Stimulated activated effector memory CD8-positive, alpha-beta T cell treated with anti-CD3 and anti-CD28 coated beads, Interleukin-12 subunit alpha, Interleukin-12 subunit beta, amount 100 ng/mL, for 72 hours (primary cell): ENCODE data around the gene CARMIL1.

ENCODE experiments used
- ATAC-seq: fragments of 150-1000 bp; cut with Tn5 transposase; 2 replicates; pipeline ENCODE4 v1.10.0; 2021
- DNase-seq, 2 donors: peaks; one replicate each; pipeline ENCODE4 v3.0.0; 2021 to 2022; ENCODE audit warnings: low spot score in 2 of 2
- H3K27ac Mint-ChIP-seq: one replicate; pipeline ENCODE4 v1.8.0; 2022; ENCODE audit warnings: mild to moderate bottlenecking, mixed read lengths
- H3K36me3 Mint-ChIP-seq: one replicate; pipeline ENCODE4 v1.8.0; 2022; ENCODE audit warnings: mild to moderate bottlenecking, mixed read lengths
- H3K4me1 Mint-ChIP-seq: one replicate; pipeline ENCODE4 v1.8.0; 2022; ENCODE audit warnings: mixed read lengths
- H3K4me3 Mint-ChIP-seq: one replicate; pipeline ENCODE4 v1.8.0; 2022; ENCODE audit warnings: mild to moderate bottlenecking, mixed read lengths
- H3K9me3 Mint-ChIP-seq: one replicate; pipeline ENCODE4 v1.8.0; 2022; ENCODE audit warnings: mixed read lengths

The CARMIL1 gene

GRCh38 chr6:25477006-25477590 lies 197.9 kb downstream of the CARMIL1 start:
- Mint-ChIP-seq H3K27ac (no peak overlapping the region), H3K9me3 (no peaks in the 10 kb centered on the region), H3K4me1 (no peaks in the 10 kb centered on the region), H3K36me3 (no peaks in the 10 kb centered on the region), H3K4me3 (no peak overlapping the region)
- no peak for DNase-seq
- ATAC-seq, result peak; percentile 82

- no peaks in the 10 kb centered on the region for H3K4me1 Mint-ChIP-seq
- H3K27ac Mint-ChIP-seq, result no peak overlapping the region
Observed at GRCh38 chr6:25478973-25479372, 199.8 kb downstream of the CARMIL1 start.

GRCh38 chr6:25481267-25481666 lies 202.1 kb downstream of the CARMIL1 start:
- Mint-ChIP-seq H3K4me1 (no peaks in the 10 kb centered on the region), H3K36me3 (no peaks in the 10 kb centered on the region), H3K4me3 (no peak overlapping the region), H3K9me3 (no peaks in the 10 kb centered on the region), H3K27ac (no peak overlapping the region)
- DNase-seq (no peak), ATAC-seq (no peak)

More at GRCh38 chr6:25478973-25479372, 199.8 kb downstream of the CARMIL1 start:
- Mint-ChIP-seq H3K36me3 (no peaks in the 10 kb centered on the region), H3K4me3 (no peak overlapping the region), H3K9me3 (no peaks in the 10 kb centered on the region)
- DNase-seq (no peak), ATAC-seq (no peak)

- Mint-ChIP-seq H3K9me3 (no peaks in the 10 kb centered on the region), H3K4me1 (no peaks in the 10 kb centered on the region), H3K36me3 (no peaks in the 10 kb centered on the region), H3K27ac (no peak overlapping the region), H3K4me3 (no peak overlapping the region)
- ATAC-seq, result no peak
- DNase-seq, result no peak
Observed at GRCh38 chr6:25482996-25483395, 203.8 kb downstream of the CARMIL1 start.

GRCh38 chr6:25483943-25484342 lies 204.8 kb downstream of the CARMIL1 start:
- no peaks in the 10 kb centered on the region for H3K4me1 Mint-ChIP-seq
- DNase-seq (no peak), ATAC-seq (no peak)
- H3K4me3 Mint-ChIP-seq, result no peak overlapping the region
- no peaks in the 10 kb centered on the region for H3K9me3 Mint-ChIP-seq
- no peaks in the 10 kb centered on the region for H3K36me3 Mint-ChIP-seq
- no peak overlapping the region for H3K27ac Mint-ChIP-seq

GRCh38 chr6:25484900-25485299 lies 205.7 kb downstream of the CARMIL1 start:
- Mint-ChIP-seq H3K9me3 (no peaks in the 10 kb centered on the region), H3K4me1 (no peaks in the 10 kb centered on the region), H3K27ac (no peak overlapping the region), H3K4me3 (no peak overlapping the region), H3K36me3 (no peaks in the 10 kb centered on the region)
- DNase-seq (no peak), ATAC-seq (no peak)

- Mint-ChIP-seq H3K4me1 (no peaks in the 10 kb centered on the region), H3K4me3 (no peak overlapping the region)
Observed at GRCh38 chr6:25485821-25486534, 206.8 kb downstream of the CARMIL1 start.

GRCh38 chr6:25486550-25486949 lies 207.4 kb downstream of the CARMIL1 start:
- no peak overlapping the region for H3K4me3 Mint-ChIP-seq
- H3K27ac Mint-ChIP-seq, result no peak overlapping the region
- H3K4me1 Mint-ChIP-seq, result no peaks in the 10 kb centered on the region
- H3K9me3 Mint-ChIP-seq, result no peaks in the 10 kb centered on the region
- ATAC-seq (no peak), DNase-seq (no peak)
- no peaks in the 10 kb centered on the region for H3K36me3 Mint-ChIP-seq

More at GRCh38 chr6:25485821-25486534, 206.8 kb downstream of the CARMIL1 start:
- DNase-seq, result no peak
- no peaks in the 10 kb centered on the region for H3K36me3 Mint-ChIP-seq
- no peak for ATAC-seq
- H3K27ac Mint-ChIP-seq, result no peak overlapping the region
- H3K9me3 Mint-ChIP-seq, result no peaks in the 10 kb centered on the region

- Mint-ChIP-seq H3K27ac (no peak overlapping the region), H3K36me3 (no peaks in the 10 kb centered on the region), H3K9me3 (no peaks in the 10 kb centered on the region), H3K4me3 (no peak overlapping the region), H3K4me1 (no peaks in the 10 kb centered on the region)
- DNase-seq (no peak), ATAC-seq (no peak)
Observed at GRCh38 chr6:25487012-25487411, 207.8 kb downstream of the CARMIL1 start.

- no peaks in the 10 kb centered on the region for H3K36me3 Mint-ChIP-seq
- no peaks in the 10 kb centered on the region for H3K9me3 Mint-ChIP-seq
- no peaks in the 10 kb centered on the region for H3K4me1 Mint-ChIP-seq
- H3K4me3 Mint-ChIP-seq, result no peak overlapping the region
- no peak for ATAC-seq
- no peak for DNase-seq
- H3K27ac Mint-ChIP-seq, result no peak overlapping the region
Observed at GRCh38 chr6:25488156-25488555, 209.0 kb downstream of the CARMIL1 start.

- DNase-seq (no peak), ATAC-seq (no peak)
- Mint-ChIP-seq H3K9me3 (no peaks in the 10 kb centered on the region), H3K4me1 (no peaks in the 10 kb centered on the region), H3K36me3 (no peaks in the 10 kb centered on the region), H3K4me3 (no peak overlapping the region), H3K27ac (no peak overlapping the region)
Observed at GRCh38 chr6:25489399-25489798, 210.2 kb downstream of the CARMIL1 start.

GRCh38 chr6:25490018-25490801 lies 211.0 kb downstream of the CARMIL1 start:
- Mint-ChIP-seq H3K4me1 (no peaks in the 10 kb centered on the region), H3K9me3 (no peaks in the 10 kb centered on the region), H3K4me3 (no peak overlapping the region), H3K36me3 (no peaks in the 10 kb centered on the region), H3K27ac (no peak overlapping the region)
- ATAC-seq (peak; percentile 76), DNase-seq (peak; percentile 43 to 76)

- Mint-ChIP-seq H3K9me3 (no peaks in the 10 kb centered on the region), H3K36me3 (no peaks in the 10 kb centered on the region), H3K4me3 (no peak overlapping the region), H3K27ac (no peak overlapping the region), H3K4me1 (no peaks in the 10 kb centered on the region)
- ATAC-seq (no peak), DNase-seq (no peak)
Observed at GRCh38 chr6:25492951-25493350, 213.8 kb downstream of the CARMIL1 start.

GRCh38 chr6:25494469-25494868 lies 215.3 kb downstream of the CARMIL1 start:
- Mint-ChIP-seq H3K27ac (no peak overlapping the region), H3K4me3 (no peak overlapping the region), H3K9me3 (no peaks in the 10 kb centered on the region), H3K36me3 (no peaks in the 10 kb centered on the region), H3K4me1 (no peaks in the 10 kb centered on the region)
- DNase-seq (no peak), ATAC-seq (no peak)

- no peaks in the 10 kb centered on the region for H3K4me1 Mint-ChIP-seq
- no peak for DNase-seq
- H3K27ac Mint-ChIP-seq, result no peak overlapping the region
- no peaks in the 10 kb centered on the region for H3K9me3 Mint-ChIP-seq
- no peak overlapping the region for H3K4me3 Mint-ChIP-seq
- no peak for ATAC-seq
- no peaks in the 10 kb centered on the region for H3K36me3 Mint-ChIP-seq
Observed at GRCh38 chr6:25497383-25498040, 218.3 kb downstream of the CARMIL1 start.
